PC-9 (cell line): ENCODE results near the gene RREB1.

Experiments
- CTCF ChIP-seq: fragments of 200-600 bp; sonication (generic); conservative IDR thresholded peaks from 2 replicates; pipeline ENCODE4 v1.6.1; 2017; ENCODE audit warnings: mixed run types, antibody characterized with exemption, mild to moderate bottlenecking, moderate library complexity
- EZH2 ChIP-seq: fragments of 200-600 bp; sonication (generic); IDR thresholded peaks from 2 replicates; pipeline ENCODE4 v1.8.0; 2017; ENCODE audit warnings: antibody characterized with exemption, low read depth

- TF ChIP-seq CTCF = no peak
- TF ChIP-seq EZH2 = no peak
Measured at GRCh38 chr6:7101290-7101689, 6.5 kb upstream of the RREB1 start.
